GM21529 (cell line): ENCODE results near the gene SIGLEC1.

Experiments used
- ATAC-seq: cut with Tn5 transposase; IDR thresholded peaks from one replicate; pipeline ENCODE4 v1.9.1; 2021; ENCODE audit not compliant: unreplicated experiment

SIGLEC1 gene

GRCh38 chr20:3680701-3681351 lies 31.6 kb downstream of the SIGLEC1 start:
- no peak for ATAC-seq

GRCh38 chr20:3679749-3680700 lies 32.4 kb downstream of the SIGLEC1 start:
- no peak for ATAC-seq

DNA sequence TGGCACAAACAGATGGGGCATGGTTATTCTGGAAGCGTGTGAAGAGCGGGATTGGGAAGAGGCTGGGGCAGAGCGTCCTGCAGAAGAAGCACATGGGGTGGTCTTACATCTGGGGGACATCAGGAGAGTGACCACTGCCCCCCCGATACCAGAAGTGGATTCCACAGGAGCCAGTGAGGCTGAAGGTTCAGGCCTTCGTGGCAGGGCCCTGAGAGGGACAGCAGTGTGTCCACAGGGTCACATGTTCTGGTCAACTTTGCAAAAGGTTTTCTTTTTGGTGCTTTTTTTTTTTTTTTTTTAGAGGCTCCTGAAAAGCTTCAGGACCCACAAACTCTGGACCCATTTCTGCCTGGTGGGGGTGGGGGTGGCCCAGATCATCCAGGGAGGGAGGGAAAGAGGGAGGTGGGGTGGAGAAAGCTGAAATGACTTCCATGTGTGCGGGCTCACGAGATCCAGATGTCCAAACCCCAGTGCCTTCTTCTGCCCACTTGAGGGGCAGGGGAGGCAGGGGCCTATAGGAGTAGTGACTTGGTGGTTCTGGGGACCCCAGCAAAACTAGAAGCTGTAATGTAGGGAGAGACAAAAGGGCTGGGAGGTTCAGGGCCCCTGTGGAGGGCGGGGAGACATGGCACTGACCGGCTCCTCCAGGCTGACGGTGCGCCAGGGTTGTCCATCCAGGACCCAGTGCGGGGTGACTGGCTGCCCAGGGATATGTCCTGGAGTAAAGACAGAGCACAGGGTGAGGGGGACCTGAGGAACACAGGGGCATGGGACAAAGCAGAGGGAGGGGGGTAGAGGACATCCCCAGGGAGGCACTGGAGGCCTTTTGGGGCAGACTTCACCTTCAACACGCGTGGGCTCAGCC lies 33.3 kb downstream of the SIGLEC1 start:
- ATAC-seq = no peak

DNA sequence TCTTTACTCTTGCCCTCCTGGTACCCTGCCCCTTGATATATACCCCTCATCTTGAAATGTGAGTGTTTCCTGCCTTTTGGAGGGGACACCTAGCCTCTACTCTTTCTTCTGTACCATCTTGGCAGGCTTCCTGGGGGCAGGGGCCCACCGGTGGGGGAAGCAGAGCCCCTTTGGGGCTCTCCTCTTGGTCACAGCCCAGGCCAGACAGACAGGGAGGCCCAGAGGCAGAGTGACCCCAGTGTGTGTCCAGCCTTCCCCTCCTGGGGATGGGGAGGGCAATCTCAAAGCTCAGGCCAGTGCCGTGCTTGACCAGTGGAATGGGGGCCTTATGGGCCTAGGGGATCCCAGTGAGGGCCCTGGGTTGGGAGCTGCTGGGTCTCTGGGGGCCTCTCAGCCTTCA lies 34.2 kb downstream of the SIGLEC1 start:
- ATAC-seq = no peak

GRCh38 chr20:3677733-3678132 lies 34.7 kb downstream of the SIGLEC1 start:
- no peak for ATAC-seq

DNA sequence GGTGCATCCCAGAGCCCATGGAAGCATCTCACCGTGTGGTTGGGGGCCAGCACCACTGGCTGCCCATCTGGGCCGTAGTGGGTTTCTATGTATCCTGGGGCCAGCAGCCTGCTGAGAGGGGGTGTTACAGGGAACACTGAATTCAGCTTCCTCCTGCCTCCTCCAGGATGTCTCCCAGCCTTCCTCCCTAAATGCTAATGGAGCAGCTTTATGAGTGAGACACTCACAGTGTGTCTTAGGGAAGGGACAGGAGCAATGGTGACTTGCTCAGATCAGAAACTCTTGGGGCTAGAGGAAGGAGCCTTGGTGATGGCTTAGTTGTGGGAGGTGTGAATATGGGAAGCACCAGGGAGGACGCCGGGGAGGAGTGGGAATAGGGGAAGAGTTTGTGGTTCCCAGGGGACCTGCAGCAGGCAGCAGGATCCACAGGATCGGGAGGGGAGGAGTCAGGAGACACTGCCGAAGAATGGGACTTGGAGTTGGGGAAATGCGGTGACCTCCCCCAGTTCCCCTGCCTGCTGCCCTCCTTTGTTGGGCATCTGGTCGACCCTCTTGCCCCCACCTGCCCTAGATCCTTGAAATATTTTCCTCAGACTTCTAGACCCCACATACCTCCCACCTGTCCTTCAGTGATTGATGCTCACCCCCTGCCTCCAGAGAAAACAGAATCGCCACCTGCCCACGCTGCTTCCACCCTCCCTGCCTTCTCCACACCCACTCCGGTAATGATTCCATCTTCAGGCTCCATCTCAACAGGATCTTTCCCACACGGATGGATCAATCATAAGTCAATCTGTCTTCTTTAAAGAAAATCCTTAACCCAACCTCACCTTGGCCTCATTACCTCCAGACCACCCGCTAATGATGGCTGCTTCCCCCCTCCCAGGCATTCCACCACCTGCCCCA lies 37.2 kb downstream of the SIGLEC1 start:
- no peak for ATAC-seq

- ATAC-seq = no peak
Observed at GRCh38 chr20:3674447-3674846, 38.0 kb downstream of the SIGLEC1 start.

DNA sequence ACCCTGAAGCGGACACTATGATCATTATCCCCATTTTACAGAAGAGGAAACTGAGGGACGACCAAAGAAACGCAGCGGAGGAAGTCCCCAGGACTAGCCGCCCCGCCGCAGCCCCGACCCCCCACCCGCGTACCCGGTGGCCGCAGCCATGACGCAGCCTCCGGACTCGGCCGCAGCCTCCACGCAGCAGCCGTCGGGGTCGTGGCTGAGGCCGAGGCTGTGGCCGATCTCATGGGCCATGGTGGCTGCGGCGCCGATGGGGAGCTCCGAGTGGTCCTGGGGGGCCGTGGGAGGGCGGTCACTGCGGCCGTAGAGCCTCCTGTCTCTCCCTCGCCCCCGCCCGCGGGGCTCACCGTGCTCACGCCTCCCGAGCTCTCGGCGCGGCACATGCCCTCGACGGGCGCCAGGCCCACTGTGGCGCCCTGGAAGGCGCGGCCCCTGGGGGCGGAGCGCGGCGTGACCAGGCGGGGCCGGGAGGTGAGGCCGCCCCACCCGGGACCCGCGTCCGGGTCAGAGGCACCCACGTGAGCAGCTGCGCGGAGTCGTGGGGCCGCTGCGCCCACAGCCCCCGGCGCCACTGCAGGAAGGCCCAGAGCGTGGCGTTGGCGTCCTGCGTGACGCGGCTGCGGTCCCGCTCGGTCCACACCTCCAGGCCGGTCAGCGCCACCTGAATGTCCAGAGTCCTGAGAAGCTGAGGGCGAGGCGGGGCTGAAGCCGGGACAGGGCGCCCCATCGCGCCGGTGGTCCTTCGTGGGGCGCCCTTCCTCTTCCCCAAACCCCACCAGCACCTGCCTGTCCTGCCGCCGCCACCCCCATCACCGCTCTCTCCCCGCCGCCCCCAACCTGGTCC lies 39.0 kb downstream of the SIGLEC1 start:
- ATAC-seq = no peak

DNA sequence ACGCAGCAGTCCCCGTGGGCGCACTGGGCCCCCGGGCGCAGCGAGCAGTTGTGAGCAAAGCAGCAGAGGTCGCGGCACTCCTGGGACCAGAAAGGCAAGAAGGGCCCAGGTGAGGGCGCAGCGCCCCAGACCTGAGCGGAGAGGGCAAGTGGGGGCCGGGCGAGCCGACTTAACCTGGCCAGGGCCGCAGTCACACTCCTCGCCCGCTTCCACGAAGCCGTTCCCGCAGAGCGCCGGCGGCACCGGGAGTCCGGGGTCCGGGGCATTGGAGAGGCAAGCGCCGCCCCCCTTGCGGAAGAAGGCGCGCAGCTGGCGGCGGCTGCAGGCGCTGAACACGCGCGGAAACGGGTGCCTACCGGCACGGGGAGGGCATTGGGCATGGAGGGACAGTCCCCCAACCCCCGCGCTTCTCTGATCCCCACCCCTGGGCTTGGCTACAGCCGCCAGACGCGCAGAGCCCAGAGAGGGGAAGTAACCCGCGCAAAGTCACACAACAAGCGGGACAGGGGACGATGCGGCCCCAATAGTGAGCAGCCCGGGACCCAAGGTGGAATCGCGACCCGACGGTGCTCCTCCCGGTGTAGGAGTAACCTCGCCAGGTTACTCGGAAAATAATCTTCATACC lies 39.7 kb downstream of the SIGLEC1 start:
- ATAC-seq = no peak

- no peak for ATAC-seq
Observed at GRCh38 chr20:3671986-3672546, 40.3 kb downstream of the SIGLEC1 start.

DNA sequence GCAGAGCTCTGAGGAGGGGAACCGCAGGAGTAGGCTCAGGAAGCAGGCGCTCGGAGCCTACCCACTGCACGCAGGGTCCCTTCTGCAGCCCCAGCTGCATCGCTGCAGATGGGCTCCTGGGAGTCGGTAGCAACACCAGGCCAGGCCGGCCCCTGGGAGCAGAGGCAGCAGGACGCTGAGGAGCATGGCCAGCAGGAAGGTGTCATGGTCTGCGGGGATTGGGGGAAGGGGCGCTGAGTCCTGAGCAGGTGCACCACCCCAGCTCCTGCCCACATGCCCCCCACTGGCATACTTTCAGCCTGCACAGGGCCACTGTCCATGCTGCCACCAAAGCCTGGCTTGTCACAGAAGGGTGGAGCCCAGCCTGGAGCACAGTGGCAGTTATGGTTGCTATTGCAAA lies 41.5 kb downstream of the SIGLEC1 start:
- no peak for ATAC-seq

DNA sequence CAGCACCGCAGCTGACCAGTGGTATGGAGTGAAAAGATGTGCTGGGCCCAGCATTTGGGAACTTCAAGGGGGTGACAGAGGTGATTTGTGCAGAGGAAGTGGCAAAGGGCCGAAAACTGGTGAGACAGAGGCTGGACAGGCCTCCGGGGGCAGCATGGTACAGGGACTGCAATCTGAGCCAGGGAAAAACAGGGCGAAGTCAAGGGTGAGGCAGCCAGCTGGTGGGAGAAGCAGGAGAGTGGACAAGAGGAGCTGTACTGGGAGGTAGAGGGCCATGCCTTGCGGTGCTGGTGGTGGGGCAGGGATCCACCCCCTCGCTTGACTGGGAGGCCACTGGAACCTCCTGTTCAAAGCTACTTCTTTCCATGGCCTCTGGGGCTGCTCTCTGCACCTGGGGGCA lies 41.9 kb downstream of the SIGLEC1 start:
- ATAC-seq = no peak

DNA sequence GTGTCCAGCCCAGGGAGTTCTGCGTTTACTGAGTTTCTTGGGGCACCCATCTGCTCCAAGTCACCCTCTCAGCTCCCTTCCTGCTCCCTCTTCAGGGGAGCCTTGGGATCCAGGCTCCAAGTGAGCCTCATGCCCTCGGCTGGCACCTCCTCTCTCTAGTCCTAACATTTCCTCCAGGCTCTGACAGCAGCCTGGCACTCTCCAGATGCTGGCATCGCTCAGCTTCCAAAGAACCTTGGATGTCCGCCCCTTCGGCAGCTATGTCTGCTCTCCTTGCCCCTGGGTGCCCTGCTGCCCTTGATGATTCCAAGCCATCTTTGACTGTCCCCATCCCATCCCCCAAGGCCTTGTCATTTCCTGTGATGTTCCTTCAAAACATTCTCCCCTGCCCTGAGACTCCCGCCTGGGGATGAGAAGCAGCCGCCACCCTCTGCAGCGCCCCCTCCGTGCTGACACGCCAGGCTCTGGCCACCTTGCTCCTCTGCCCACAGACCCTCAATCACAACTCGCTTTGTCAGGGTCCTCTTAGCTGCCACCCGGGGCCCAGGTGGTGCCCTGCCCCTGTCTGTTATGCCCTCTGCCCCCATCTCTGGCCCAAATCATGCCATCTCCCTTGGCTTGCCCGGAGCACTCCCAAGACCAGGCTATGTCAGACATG lies 42.6 kb downstream of the SIGLEC1 start:
- no peak for ATAC-seq

- no peak for ATAC-seq
Observed at GRCh38 chr20:3667434-3668037, 44.9 kb downstream of the SIGLEC1 start.

DNA sequence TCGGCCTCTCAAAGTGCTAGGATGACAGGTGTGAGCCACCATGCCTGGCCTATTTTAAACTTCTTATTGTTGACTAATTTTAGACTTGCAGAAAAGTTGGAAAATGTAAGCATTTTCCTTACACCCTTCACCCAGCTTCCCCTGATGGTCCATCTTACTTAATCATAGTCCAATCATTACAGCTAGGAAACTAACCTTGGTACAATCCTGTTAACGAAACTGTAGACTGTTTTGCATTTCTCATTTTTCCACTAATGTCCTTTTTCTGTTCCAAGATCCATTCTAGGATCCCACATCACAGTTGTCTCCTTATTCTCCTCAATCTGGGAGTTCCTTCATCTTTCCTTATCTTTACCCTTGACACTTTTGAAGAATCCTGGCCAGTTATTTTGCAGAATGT lies 48.5 kb downstream of the SIGLEC1 start:
- no peak for ATAC-seq

GRCh38 chr20:3663031-3663701 lies 49.2 kb downstream of the SIGLEC1 start, which contains the start of gene GFRA4:
TSS of gene GFRA4 (minus strand) at chr20:3663399. CDS start at chr20:3663399, 0 bp downstream.
- ATAC-seq = no peak
